Glutamatergic neuron (in vitro differentiated cells): Measurements from ENCODE around the gene PPP1CB. TPM values are rescaled to one million over a fixed set of nuclear protein-coding genes. Genes with fewer than 3 reads are reported as not detected.

Experiments used
- DNase-seq: peaks from one replicate; pipeline ENCODE4 v3.0.0; 2022
- H3K27ac Mint-ChIP-seq: one replicate; pipeline ENCODE4 v1.8.0; 2020; ENCODE audit warnings: mild to moderate bottlenecking, mixed read lengths, inconsistent platforms; ENCODE audit not compliant: unreplicated experiment
- H3K27me3 Mint-ChIP-seq: one replicate; pipeline ENCODE4 v1.8.0; 2020; ENCODE audit warnings: mild to moderate bottlenecking, moderate library complexity, mixed read lengths, inconsistent platforms; ENCODE audit not compliant: unreplicated experiment
- H3K36me3 Mint-ChIP-seq: one replicate; pipeline ENCODE4 v1.8.0; 2020; ENCODE audit warnings: mild to moderate bottlenecking, mixed read lengths, inconsistent platforms; ENCODE audit not compliant: unreplicated experiment
- H3K4me1 Mint-ChIP-seq: one replicate; pipeline ENCODE4 v1.8.0; 2020; ENCODE audit warnings: mild to moderate bottlenecking, low read depth, mixed read lengths, inconsistent platforms; ENCODE audit not compliant: unreplicated experiment
- H3K4me3 Mint-ChIP-seq: one replicate; pipeline ENCODE4 v1.8.0; 2020; ENCODE audit warnings: mild to moderate bottlenecking, mixed read lengths, inconsistent platforms; ENCODE audit not compliant: unreplicated experiment
- H3K9me3 Mint-ChIP-seq: one replicate; pipeline ENCODE4 v1.8.0; 2020; ENCODE audit warnings: mild to moderate bottlenecking, moderate library complexity, mixed read lengths, inconsistent platforms; ENCODE audit not compliant: unreplicated experiment
- total RNA-seq: library from RNA; stranded (reverse); fragmentation: NEBNext Ultra II Directional; extraction: Animal tissue kit (Norgen Biotek cat#: 25700); gene quantifications from one replicate; pipeline ENCODE4 v1.2.1, GENCODE V29; 2021; ENCODE audit not compliant: unreplicated experiment
- TF ChIP-seq, protein P1 (sequence below): fragments of 200-600 bp; sonication (generic); IDR thresholded peaks from one replicate; pipeline ENCODE4 v1.5.0; 2021; ENCODE audit not compliant: partially characterized antibody, unreplicated experiment

The PPP1CB gene
- total RNA-seq, 1 donor from 2014 or later, result 144 TPM

DNA sequence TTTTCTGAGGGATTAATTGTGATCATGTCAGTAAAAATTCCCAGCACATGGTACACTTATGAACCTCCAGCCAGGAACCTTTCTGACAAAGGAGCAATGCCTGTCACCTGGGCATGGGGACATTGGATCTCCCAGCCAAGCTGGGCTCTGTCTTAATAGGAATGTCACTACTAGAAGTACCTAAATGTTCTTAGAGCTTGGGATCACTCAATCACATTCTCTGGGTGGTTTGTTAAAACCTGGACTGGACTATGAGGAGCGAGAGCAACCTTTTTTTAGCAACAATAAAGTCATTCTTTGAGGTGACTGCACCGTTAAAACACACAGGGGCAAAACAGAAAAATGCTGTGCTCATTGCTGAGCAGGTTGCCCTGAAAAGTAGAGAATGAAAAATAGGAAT is 6.4 kb upstream of the PPP1CB start:
- Mint-ChIP-seq H3K27me3 (peaks cover 1% of the 10 kb centered on the region), H3K27ac (no peak overlapping the region), H3K4me1 (no peaks in the 10 kb centered on the region), H3K9me3 (peaks cover 1% of the 10 kb centered on the region), H3K36me3 (peaks cover 4% of the 10 kb centered on the region), H3K4me3 (no peak overlapping the region)
- TF ChIP-seq, protein P1, sequence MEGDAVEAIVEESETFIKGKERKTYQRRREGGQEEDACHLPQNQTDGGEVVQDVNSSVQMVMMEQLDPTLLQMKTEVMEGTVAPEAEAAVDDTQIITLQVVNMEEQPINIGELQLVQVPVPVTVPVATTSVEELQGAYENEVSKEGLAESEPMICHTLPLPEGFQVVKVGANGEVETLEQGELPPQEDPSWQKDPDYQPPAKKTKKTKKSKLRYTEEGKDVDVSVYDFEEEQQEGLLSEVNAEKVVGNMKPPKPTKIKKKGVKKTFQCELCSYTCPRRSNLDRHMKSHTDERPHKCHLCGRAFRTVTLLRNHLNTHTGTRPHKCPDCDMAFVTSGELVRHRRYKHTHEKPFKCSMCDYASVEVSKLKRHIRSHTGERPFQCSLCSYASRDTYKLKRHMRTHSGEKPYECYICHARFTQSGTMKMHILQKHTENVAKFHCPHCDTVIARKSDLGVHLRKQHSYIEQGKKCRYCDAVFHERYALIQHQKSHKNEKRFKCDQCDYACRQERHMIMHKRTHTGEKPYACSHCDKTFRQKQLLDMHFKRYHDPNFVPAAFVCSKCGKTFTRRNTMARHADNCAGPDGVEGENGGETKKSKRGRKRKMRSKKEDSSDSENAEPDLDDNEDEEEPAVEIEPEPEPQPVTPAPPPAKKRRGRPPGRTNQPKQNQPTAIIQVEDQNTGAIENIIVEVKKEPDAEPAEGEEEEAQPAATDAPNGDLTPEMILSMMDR, result no peak
- DNase-seq, result no peak

DNA sequence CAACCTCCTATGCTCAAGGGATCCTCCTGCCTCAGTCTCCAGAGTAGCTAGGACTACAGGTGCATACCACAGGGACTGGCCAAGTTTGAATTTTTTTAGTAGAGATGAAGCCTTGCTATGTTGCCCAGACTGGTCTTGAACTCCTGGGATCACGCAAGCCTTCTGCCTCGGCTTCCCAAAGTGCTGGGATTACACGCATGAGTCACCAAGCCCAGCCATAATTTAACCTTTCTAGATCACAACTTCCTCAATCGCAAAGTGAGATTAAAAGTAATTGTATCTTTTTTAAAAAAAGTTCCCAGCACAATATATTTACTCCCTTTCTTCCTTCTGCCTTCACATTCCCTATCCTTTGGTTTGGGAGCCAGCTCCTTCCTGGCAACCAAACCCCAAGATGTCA is 5.8 kb upstream of the PPP1CB start:
- H3K9me3 Mint-ChIP-seq, result peaks cover 1% of the 10 kb centered on the region
- peaks cover 4% of the 10 kb centered on the region for H3K36me3 Mint-ChIP-seq
- DNase-seq, result no peak
- no peaks in the 10 kb centered on the region for H3K4me1 Mint-ChIP-seq
- TF ChIP-seq, protein P1, result no peak
- H3K27ac Mint-ChIP-seq, result no peak overlapping the region
- H3K4me3 Mint-ChIP-seq, result no peak overlapping the region
- peaks cover 1% of the 10 kb centered on the region for H3K27me3 Mint-ChIP-seq

DNA sequence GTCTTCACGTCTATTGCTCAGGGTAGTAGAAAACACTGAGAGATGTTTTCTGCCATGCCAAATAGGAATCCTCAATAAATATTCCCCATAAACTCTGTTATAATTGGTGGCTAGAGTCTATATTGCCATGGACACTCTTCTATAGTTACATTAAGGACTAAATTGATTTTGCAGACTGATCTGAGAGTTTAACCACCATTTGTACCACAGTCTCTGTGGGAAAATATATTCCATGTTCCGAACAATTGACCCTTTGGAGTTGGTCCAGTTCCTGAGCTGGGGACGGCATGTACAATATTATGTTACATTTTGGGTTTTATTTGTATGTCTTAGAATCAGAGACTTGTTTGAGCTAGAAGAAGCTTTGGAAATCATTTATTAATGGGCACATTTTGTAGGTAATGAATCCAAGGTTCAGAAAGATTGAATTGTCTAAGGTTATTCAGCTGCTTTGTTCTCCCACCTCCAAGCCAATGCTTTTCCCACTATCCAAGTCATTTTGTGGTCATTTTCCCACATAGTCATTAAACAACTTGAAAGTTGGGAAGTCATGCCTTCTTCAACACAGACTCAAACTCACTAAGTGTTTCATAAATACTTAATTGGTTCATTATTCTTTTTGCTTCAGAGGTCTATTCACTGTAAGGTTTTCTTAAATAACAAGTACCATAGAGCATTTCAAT is 5.1 kb upstream of the PPP1CB start:
- DNase-seq, result no peak
- H3K9me3 Mint-ChIP-seq, result peaks cover 3% of the 10 kb centered on the region
- no peaks in the 10 kb centered on the region for H3K4me1 Mint-ChIP-seq
- TF ChIP-seq, protein P1, result no peak
- peaks cover 4% of the 10 kb centered on the region for H3K36me3 Mint-ChIP-seq
- peaks cover 1% of the 10 kb centered on the region for H3K27me3 Mint-ChIP-seq
- H3K27ac Mint-ChIP-seq, result no peak overlapping the region
- H3K4me3 Mint-ChIP-seq, result no peak overlapping the region

GRCh38 chr2:28747714-28748113 is 3.9 kb upstream of the PPP1CB start:
- H3K36me3 Mint-ChIP-seq, result peaks cover 4% of the 10 kb centered on the region
- no peak overlapping the region for H3K27ac Mint-ChIP-seq
- no peak overlapping the region for H3K4me3 Mint-ChIP-seq
- TF ChIP-seq, protein P1, result no peak
- H3K4me1 Mint-ChIP-seq, result no peaks in the 10 kb centered on the region
- DNase-seq, result no peak
- H3K27me3 Mint-ChIP-seq, result peaks cover 6% of the 10 kb centered on the region
- peaks cover 5% of the 10 kb centered on the region for H3K9me3 Mint-ChIP-seq

GRCh38 chr2:28748176-28748575 is 3.5 kb upstream of the PPP1CB start:
- TF ChIP-seq, protein P1, result no peak
- Mint-ChIP-seq H3K9me3 (peaks cover 8% of the 10 kb centered on the region), H3K4me1 (no peaks in the 10 kb centered on the region), H3K27ac (no peak overlapping the region), H3K36me3 (peaks cover 4% of the 10 kb centered on the region), H3K4me3 (no peak overlapping the region), H3K27me3 (peaks cover 8% of the 10 kb centered on the region)
- no peak for DNase-seq
